H9 (cell line): ENCODE data around the gene CARD11. TPM values are rescaled to one million over a fixed set of nuclear protein-coding genes. Genes with fewer than 3 reads are reported as not detected.

ENCODE experiments used
- DNase-seq: peaks from one replicate; pipeline ENCODE4 v3.0.0-alpha.2; 2017
- H2AFZ ChIP-seq: one replicate; pipeline ENCODE4 v1.6.1; 2013; ENCODE audit warnings: mild to moderate bottlenecking, low read length, control low read depth, moderate library complexity
- H2AK5ac ChIP-seq: 2 replicates; pipeline ENCODE4 v1.6.1; 2013; ENCODE audit warnings: low read length, control low read depth, mixed read lengths; ENCODE audit not compliant: insufficient read length
- H2BK120ac ChIP-seq: one replicate; pipeline ENCODE4 v1.6.1; 2013; ENCODE audit warnings: low read depth, mild to moderate bottlenecking, low read length, control low read depth, inconsistent platforms; ENCODE audit not compliant: poor library complexity, severe bottlenecking
- H2BK12ac ChIP-seq: 2 replicates; pipeline ENCODE4 v1.6.1; 2013; ENCODE audit warnings: low read length, control low read depth, mixed read lengths, low read depth; ENCODE audit not compliant: insufficient read length
- H2BK15ac ChIP-seq: 2 replicates; pipeline ENCODE4 v1.6.1; 2013; ENCODE audit warnings: low read depth, low read length, control low read depth
- H2BK20ac ChIP-seq: one replicate; pipeline ENCODE4 v1.6.1; 2013; ENCODE audit warnings: low read depth, mild to moderate bottlenecking, low read length, control low read depth, inconsistent platforms; ENCODE audit not compliant: poor library complexity, severe bottlenecking
- H2BK5ac ChIP-seq: 2 replicates; pipeline ENCODE4 v1.6.1; 2013; ENCODE audit warnings: low read length, control low read depth, mixed read lengths; ENCODE audit not compliant: insufficient read length
- H3K14ac ChIP-seq: 2 replicates; pipeline ENCODE4 v1.6.1; 2013; ENCODE audit warnings: low read length, control low read depth; ENCODE audit not compliant: insufficient read depth
- H3K18ac ChIP-seq: 2 replicates; pipeline ENCODE4 v1.6.1; 2013; ENCODE audit warnings: low read depth, mild to moderate bottlenecking, mixed read lengths, low read length, control low read depth; ENCODE audit not compliant: insufficient read length
- H3K23ac ChIP-seq: 2 replicates; pipeline ENCODE4 v1.6.1; 2013; ENCODE audit warnings: low read length, control low read depth, mixed read lengths, low read depth; ENCODE audit not compliant: insufficient read length
- H3K23me2 ChIP-seq: 2 replicates; pipeline ENCODE4 v1.6.1; 2013; ENCODE audit warnings: low read depth, mild to moderate bottlenecking, mixed read lengths, low read length, control low read depth; ENCODE audit not compliant: insufficient read length, poor library complexity, severe bottlenecking
- H3K27ac ChIP-seq: 2 replicates; pipeline ENCODE4 v1.5.1; 2013; ENCODE audit warnings: low read length, control low read depth, mixed read lengths, low read depth; ENCODE audit not compliant: insufficient read length
- H3K27me3 ChIP-seq: 2 replicates; pipeline ENCODE4 v1.6.1; 2013; ENCODE audit warnings: low read length, control low read depth, inconsistent platforms; ENCODE audit not compliant: insufficient read depth
- H3K4ac ChIP-seq: 2 replicates; pipeline ENCODE4 v1.6.1; 2013; ENCODE audit warnings: low read depth, mild to moderate bottlenecking, control low read depth, inconsistent platforms, low read length, moderate library complexity
- H3K4me1 ChIP-seq: 2 replicates; pipeline ENCODE4 v1.6.1; 2013; ENCODE audit warnings: low read length, control low read depth, inconsistent platforms; ENCODE audit not compliant: insufficient read depth
- H3K4me2 ChIP-seq: 2 replicates; pipeline ENCODE4 v1.6.1; 2013; ENCODE audit warnings: low read length, control low read depth, mixed read lengths; ENCODE audit not compliant: insufficient read length, insufficient read depth
- H3K56ac ChIP-seq: 2 replicates; pipeline ENCODE4 v1.6.1; 2013; ENCODE audit warnings: low read depth, mild to moderate bottlenecking, mixed read lengths, low read length, control low read depth; ENCODE audit not compliant: insufficient read length
- H3K79me1 ChIP-seq: 2 replicates; pipeline ENCODE4 v1.6.1; 2013; ENCODE audit warnings: low read depth, mild to moderate bottlenecking, moderate library complexity, low read length, control low read depth, inconsistent platforms; ENCODE audit not compliant: insufficient read depth, poor library complexity, severe bottlenecking
- H3K79me2 ChIP-seq: 2 replicates; pipeline ENCODE4 v1.6.1; 2013; ENCODE audit warnings: low read length, control low read depth, inconsistent platforms; ENCODE audit not compliant: insufficient read depth
- H3K9ac ChIP-seq: 2 replicates; pipeline ENCODE4 v1.6.1; 2013; ENCODE audit warnings: low read length, control low read depth, mixed read lengths; ENCODE audit not compliant: insufficient read length; ENCODE audit errors: extremely low read depth
- H3K9me3 ChIP-seq: one replicate; pipeline ENCODE4 v1.6.1; 2013; ENCODE audit warnings: low read depth, low read length, inconsistent platforms; ENCODE audit not compliant: control insufficient read depth
- H3T11ph ChIP-seq: one replicate; pipeline ENCODE4 v1.6.1; 2013; ENCODE audit warnings: mild to moderate bottlenecking, low read length, control low read depth, inconsistent platforms
- H4K20me1 ChIP-seq: one replicate; pipeline ENCODE4 v1.6.1; 2013; ENCODE audit not compliant: control insufficient read depth, insufficient read length, insufficient read depth
- H4K5ac ChIP-seq: 2 replicates; pipeline ENCODE4 v1.6.1; 2013; ENCODE audit warnings: low read depth, mild to moderate bottlenecking, mixed read lengths, low read length, control low read depth; ENCODE audit not compliant: insufficient read length
- H4K8ac ChIP-seq: replicated peaks from 2 replicates; pipeline ENCODE4 v1.6.1; 2013; ENCODE audit warnings: low read length, control low read depth, mixed read lengths, low read depth; ENCODE audit not compliant: insufficient read length
- H4K91ac ChIP-seq: 2 replicates; pipeline ENCODE4 v1.6.1; 2013; ENCODE audit warnings: low read depth, mild to moderate bottlenecking, moderate library complexity, mixed read lengths, low read length, control low read depth; ENCODE audit not compliant: insufficient read length
- H3K27ac Mint-ChIP-seq, 3 experiments: 2 replicates in 2 of 3; 3 replicates in 1 of 3; pipeline ENCODE4 v1.8.0; 2020 to 2021; ENCODE audit warnings: mixed read lengths in 3 of 3, mild to moderate bottlenecking in 1 of 3, moderate library complexity in 1 of 3
- H3K27me3 Mint-ChIP-seq: 2 replicates; pipeline ENCODE4 v1.8.0; 2021; ENCODE audit warnings: low read depth, mild to moderate bottlenecking, moderate library complexity, mixed read lengths
- H3K36me3 Mint-ChIP-seq, 3 experiments: 2 replicates in 2 of 3; 3 replicates in 1 of 3; pipeline ENCODE4 v1.8.0; 2020 to 2021; ENCODE audit warnings: low read depth in 3 of 3, mixed read lengths in 3 of 3; ENCODE audit not compliant: insufficient read depth in 1 of 3
- H3K4me1 Mint-ChIP-seq, 2 experiments: 2 replicates each; pipeline ENCODE4 v1.8.0; 2020; ENCODE audit warnings: mixed read lengths in 2 of 2
- H3K4me3 Mint-ChIP-seq, 2 experiments: 2 replicates in 1 of 2; 3 replicates in 1 of 2; pipeline ENCODE4 v1.8.0; 2020 to 2021; ENCODE audit warnings: mild to moderate bottlenecking in 2 of 2, mixed read lengths in 2 of 2, moderate library complexity in 1 of 2
- H3K9me3 Mint-ChIP-seq, 2 experiments: 2 replicates in 1 of 2; 3 replicates in 1 of 2; pipeline ENCODE4 v1.8.0; 2020; ENCODE audit warnings: mild to moderate bottlenecking in 2 of 2, mixed read lengths in 2 of 2, moderate library complexity in 1 of 2
- CTCF ChIP-seq: fragments of 200-600 bp; sonication (generic); conservative IDR thresholded peaks from 3 replicates; pipeline ENCODE4 v1.8.0; 2021; ENCODE audit warnings: antibody characterized with exemption, mild to moderate bottlenecking
- WGBS: extraction: QIAGEN DNeasy Blood & Tissue Kit; methylation state at CpG from one replicate; pipeline ENCODE4 v1.1.7; 2013; ENCODE audit warnings: missing lambda C conversion rate, low lambda C conversion rate, mixed read lengths; ENCODE audit not compliant: insufficient read length; ENCODE audit errors: extremely low coverage; 5-methylcytosine and 5-hydroxymethylcytosine counted together
- total RNA-seq: library from RNA; stranded (reverse); gene quantifications from 2 replicates; pipeline ENCODE4 v1.2.1, GENCODE V29; 2021

The CARD11 gene
- total RNA-seq, 1 experiment from 2014 or later, result 20.0 TPM

- H3K79me2 ChIP-seq, result no peaks in the 10 kb centered on the region; the same call in 1 of the 2 replicates
- no peak for DNase-seq
- H3K27me3 Mint-ChIP-seq, result peaks cover 1% of the 10 kb centered on the region; the same call in 1 of the 2 replicates
- H2BK20ac ChIP-seq, result no peak overlapping the region
- H2BK120ac ChIP-seq, result no peak overlapping the region
- TF ChIP-seq CTCF, result no peak
- no peak overlapping the region for H3K9ac ChIP-seq
- H3K27me3 ChIP-seq, result no peaks in the 10 kb centered on the region
- H3K18ac ChIP-seq, result no peak overlapping the region
- H3K4me2 ChIP-seq, result no peak overlapping the region
- no peak overlapping the region for H4K91ac ChIP-seq
- H3K36me3 Mint-ChIP-seq, result peaks cover 15 to 27% (median 15%) of the 10 kb centered on the region in 3 experiments
- H3K9me3 ChIP-seq, result no peaks in the 10 kb centered on the region
- H3K4me1 ChIP-seq, result no peaks in the 10 kb centered on the region
- no peak overlapping the region for H3K14ac ChIP-seq
- no peak overlapping the region for H2BK12ac ChIP-seq
- H2BK15ac ChIP-seq, result no peak overlapping the region
- H3K4me3 Mint-ChIP-seq, result no peak overlapping the region
- peaks cover 0 to 3% of the 10 kb centered on the region in 2 experiments; a peak in 2 of 4 replicates for H3K4me1 Mint-ChIP-seq
- no peak overlapping the region for H3T11ph ChIP-seq
- H3K9me3 Mint-ChIP-seq, result peaks cover 28 to 32% of the 10 kb centered on the region in 2 experiments
- no peak overlapping the region for H4K8ac ChIP-seq
- no peaks in the 10 kb centered on the region for H3K79me1 ChIP-seq
- no peak overlapping the region for H3K23ac ChIP-seq
- no peak overlapping the region for H3K56ac ChIP-seq
- no peak overlapping the region for H3K27ac Mint-ChIP-seq
- H2BK5ac ChIP-seq, result no peak overlapping the region
- no peak overlapping the region for H3K4ac ChIP-seq
- H3K23me2 ChIP-seq, result no peaks in the 10 kb centered on the region
- no peak overlapping the region for H2AFZ ChIP-seq
- H4K20me1 ChIP-seq, result no peaks in the 10 kb centered on the region
- no peak overlapping the region for H3K27ac ChIP-seq
- no CpG with 5 or more reads among the region's 6 CpGs for WGBS
- no peak overlapping the region for H4K5ac ChIP-seq
- H2AK5ac ChIP-seq, result no peak overlapping the region
These were observed 52.7 kb downstream of the CARD11 start for GRCh38 chr7:2990949-2991470.
